Measurements from ENCODE around the gene DGKB. TPM values are rescaled to one million over a fixed set of nuclear protein-coding genes. Genes with fewer than 3 reads are reported as not detected.

Gene DGKB
- polyA plus RNA-seq, 2 of the 4 experiments (the other 2 are of a cell fraction) = 0.01 TPM; not detected in 1

- no peak overlapping the region for H3K27ac ChIP-seq
- no peak for DNase-seq (ENCODE audit: low read depth in 1 of 2, low spot score in 1 of 2)
- H3K4me3 ChIP-seq = no peak overlapping the region
- no peak overlapping the region for H3K4me2 ChIP-seq
- POLR2A ChIA-PET = no interaction called here
- FAIRE-seq = no peak
- TF ChIP-seq CEBPB (IDR thresholded peaks at IDR 0.05) = no peak
- no peak for TF ChIP-seq ELK1 (IDR thresholded peaks at IDR 0.05; ENCODE audit: low read depth, low read length)
- no peak for TF ChIP-seq ATOH8 (CRISPR knock-in tag; IDR thresholded peaks at IDR 0.05; ENCODE audit: low read depth)
- TF ChIP-seq BCL3 (IDR thresholded peaks at IDR 0.05) = no peak
- TF ChIP-seq RNF2 (IDR thresholded peaks at IDR 0.05; ENCODE audit: borderline replicate concordance, low read depth) = no peak
- TF ChIP-seq CHD4 (IDR thresholded peaks at IDR 0.05; ENCODE audit: borderline replicate concordance) = no peak
- TF ChIP-seq POLR2AphosphoS2 (conservative IDR thresholded peaks at IDR 0.05; ENCODE audit: low read length) = no peak
- TF ChIP-seq CBX2 (IDR thresholded peaks at IDR 0.05; ENCODE audit: borderline replicate concordance, low read depth) = no peak
- TF ChIP-seq MAFK (IDR thresholded peaks at IDR 0.05; ENCODE audit: partially characterized antibody) = no peak
- TF ChIP-seq NR3C1 (IDR thresholded peaks at IDR 0.05) = no peak
- no peak for TF ChIP-seq RAD21 (conservative IDR thresholded peaks at IDR 0.05 in 1 of 2, IDR thresholded peaks at IDR 0.05 in 1 of 2)
- no peaks in the 10 kb centered on the region for H3K4me1 ChIP-seq
- no peak; a peak in 1 of 6 replicates for ATAC-seq
- CTCF ChIA-PET = no interaction called here
- no peaks in the 10 kb centered on the region for H3K9me3 ChIP-seq
These were observed 154.1 kb downstream of the DGKB start for GRCh38 chr7:14748461-14748860.

- DNase-seq (ENCODE audit: low read depth in 1 of 2, low spot score in 1 of 2) (no peak), ATAC-seq (no peak), FAIRE-seq (no peak)
- Histone ChIP-seq H3K27ac (no peak overlapping the region), H3K4me2 (no peak overlapping the region), H3K4me3 (no peak overlapping the region), H3K4me1 (no peaks in the 10 kb centered on the region), H3K9me3 (no peaks in the 10 kb centered on the region)
- CTCF ChIA-PET = no interaction called here
- TF ChIP-seq PBX3 (IDR thresholded peaks at IDR 0.05) (no peak), CHD4 (IDR thresholded peaks at IDR 0.05; ENCODE audit: borderline replicate concordance) (no peak), HOXA7 (CRISPR knock-in tag; IDR thresholded peaks at IDR 0.05) (no peak), NPAS2 (CRISPR knock-in tag; IDR thresholded peaks at IDR 0.05; ENCODE audit: borderline replicate concordance) (no peak), GATA3 (IDR thresholded peaks at IDR 0.05; ENCODE audit: borderline replicate concordance) (no peak), CHD2 (IDR thresholded peaks at IDR 0.05; ENCODE audit: low read length, partially characterized antibody) (no peak), KDM5A (IDR thresholded peaks at IDR 0.05) (no peak), RARB (CRISPR knock-in tag; IDR thresholded peaks at IDR 0.05) (no peak), FOXS1 (CRISPR knock-in tag; IDR thresholded peaks at IDR 0.05) (no peak)
- POLR2A ChIA-PET = no interaction called here
- 71% methylated on average over 4 of the region's 4 CpGs for WGBS (ENCODE audit: missing lambda C conversion rate)
These were observed 154.8 kb downstream of the DGKB start for GRCh38 chr7:14747701-14748100.

GRCh38 chr7:14745076-14745475 is 157.5 kb downstream of the DGKB start:
- Histone ChIP-seq H3K4me2 (no peak overlapping the region), H3K4me1 (no peaks in the 10 kb centered on the region), H3K9me3 (no peaks in the 10 kb centered on the region), H3K27ac (no peak overlapping the region), H3K4me3 (no peak overlapping the region)
- TF ChIP-seq RNF2 (IDR thresholded peaks at IDR 0.05; ENCODE audit: borderline replicate concordance, low read depth) = no peak
- no peak for TF ChIP-seq FOSL2 (IDR thresholded peaks at IDR 0.05)
- TF ChIP-seq FOSL2 (CRISPR knock-in tag; IDR thresholded peaks at IDR 0.05) = no peak
- TF ChIP-seq REST (IDR thresholded peaks at IDR 0.05) = no peak
- TF ChIP-seq ELK1 (IDR thresholded peaks at IDR 0.05; ENCODE audit: low read depth, low read length) = no peak
- no peak for TF ChIP-seq BCL3 (IDR thresholded peaks at IDR 0.05)
- no peak for TF ChIP-seq CEBPB (IDR thresholded peaks at IDR 0.05)
- TF ChIP-seq GATA3 (IDR thresholded peaks at IDR 0.05; ENCODE audit: borderline replicate concordance) = no peak
- ChIA-PET CTCF (no interaction called here), POLR2A (no interaction called here)
- FAIRE-seq (no peak), ATAC-seq (no peak), DNase-seq (ENCODE audit: low read depth in 1 of 2, low spot score in 1 of 2) (no peak)
- 7% methylated on average over 4 of the region's 4 CpGs for WGBS (ENCODE audit: missing lambda C conversion rate)

Measured in A549 (cell line).